Fibroblast of skin of right quadriceps (primary cell): ENCODE results near the gene TRIB2.

Source experiments
- DNase-seq: peaks from one replicate; pipeline ENCODE4 v3.0.0-alpha.2; 2013

Gene TRIB2

GRCh38 chr2:12701786-12702167, 15.0 kb upstream of the TRIB2 start:
- DNase-seq: no peak

- peak; percentile 91 for DNase-seq
These were observed 14.3 kb upstream of the TRIB2 start for GRCh38 chr2:12702168-12703121.

- DNase-seq: no peak
These were observed 12.4 kb upstream of the TRIB2 start for GRCh38 chr2:12704378-12704777.

DNA sequence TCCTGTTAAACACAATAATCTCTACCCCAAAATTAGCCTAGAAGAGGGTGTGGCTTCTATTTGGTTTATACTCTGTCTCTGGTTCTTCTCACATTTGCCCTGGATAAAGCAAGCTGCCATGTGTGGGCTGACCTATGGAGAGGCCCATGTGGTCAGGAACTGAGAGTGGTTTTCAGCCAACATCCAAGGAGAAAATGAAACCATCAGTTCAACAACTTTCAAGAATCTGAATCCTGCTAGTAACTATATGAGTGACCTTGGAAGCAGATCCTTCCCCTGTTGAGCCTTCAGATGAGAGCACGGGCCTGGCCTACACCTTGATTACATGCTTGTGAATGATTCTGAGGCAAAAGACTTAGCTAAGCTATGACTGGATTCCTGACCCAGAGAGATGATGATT, 11.5 kb upstream of the TRIB2 start:
- no peak for DNase-seq

- no peak for DNase-seq
These were observed 11.0 kb upstream of the TRIB2 start for GRCh38 chr2:12705742-12706141.

DNA sequence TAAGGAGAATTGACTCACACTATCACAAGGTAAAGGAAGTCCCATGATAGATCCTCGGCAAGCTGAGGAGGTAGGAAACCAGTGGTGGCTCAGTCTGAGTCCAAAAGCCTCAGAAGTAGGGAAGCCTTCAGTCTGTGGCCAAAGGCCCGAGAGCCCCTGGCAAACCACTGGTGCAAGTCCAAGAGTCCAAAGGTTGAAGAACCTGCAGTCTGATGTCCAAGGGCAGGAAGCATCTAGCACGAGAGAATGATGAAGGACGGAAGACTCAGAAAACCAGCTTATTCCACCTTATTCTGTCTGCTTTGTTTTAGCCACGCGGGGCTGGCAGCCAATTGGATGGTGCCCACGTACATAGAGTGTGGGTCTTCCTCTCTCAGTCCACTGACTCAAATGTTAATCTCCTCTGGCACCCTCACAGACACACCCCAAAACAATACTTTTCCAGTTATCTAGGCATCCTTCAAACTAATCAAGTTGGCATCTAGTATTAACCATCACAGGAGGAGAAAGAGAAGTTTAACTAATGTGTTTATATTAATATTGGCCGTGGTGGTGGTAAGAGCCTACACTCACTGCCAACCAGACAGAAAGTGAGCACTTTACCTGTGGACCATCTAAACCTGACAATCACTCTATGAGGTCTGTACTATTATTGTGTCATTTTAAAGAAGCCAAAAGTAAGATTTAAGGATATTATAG, 8.1 kb upstream of the TRIB2 start:
- no peak for DNase-seq

- DNase-seq: no peak
These were observed 7.6 kb upstream of the TRIB2 start for GRCh38 chr2:12709207-12709522.

DNA sequence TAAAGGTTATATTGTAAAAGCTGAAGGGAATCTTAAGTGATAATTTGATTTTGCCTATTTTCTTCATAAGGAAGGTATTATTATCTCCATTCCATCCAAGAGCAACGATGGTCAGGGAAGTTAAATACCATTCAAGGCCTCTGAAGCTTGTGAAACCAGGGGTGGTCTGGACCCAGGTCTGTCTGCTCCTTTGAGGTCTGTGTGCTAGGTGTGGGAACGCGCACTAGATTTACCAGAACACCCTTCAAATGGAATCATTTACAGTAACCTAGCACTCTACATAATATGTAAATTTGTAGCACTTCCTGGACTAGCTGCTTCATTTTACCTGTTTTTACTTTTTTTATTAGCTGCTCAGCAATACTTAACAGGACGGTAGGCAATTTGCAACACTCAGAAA, 6.4 kb upstream of the TRIB2 start:
- no peak for DNase-seq

GRCh38 chr2:12711339-12711738, 5.4 kb upstream of the TRIB2 start:
- no peak for DNase-seq

DNA sequence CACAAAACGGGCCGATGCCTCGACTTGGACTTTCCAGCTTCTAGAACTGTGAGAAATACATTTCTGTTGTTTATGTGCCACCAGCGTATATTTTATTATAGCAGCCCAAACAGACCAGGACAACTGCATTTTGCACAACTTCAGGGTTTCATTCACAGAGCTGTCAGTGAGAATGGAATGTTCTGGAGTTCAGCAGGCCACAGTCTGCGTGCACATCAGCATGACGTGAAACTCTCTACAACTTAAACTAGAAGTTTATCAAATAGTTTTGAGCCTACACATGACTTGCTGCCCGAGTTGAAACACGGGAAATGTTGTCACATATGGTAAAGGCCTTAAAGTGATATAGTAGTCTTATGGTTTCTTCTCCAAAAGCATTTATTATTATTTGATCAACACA, 3.9 kb upstream of the TRIB2 start:
- peak; percentile 50 for DNase-seq

DNA sequence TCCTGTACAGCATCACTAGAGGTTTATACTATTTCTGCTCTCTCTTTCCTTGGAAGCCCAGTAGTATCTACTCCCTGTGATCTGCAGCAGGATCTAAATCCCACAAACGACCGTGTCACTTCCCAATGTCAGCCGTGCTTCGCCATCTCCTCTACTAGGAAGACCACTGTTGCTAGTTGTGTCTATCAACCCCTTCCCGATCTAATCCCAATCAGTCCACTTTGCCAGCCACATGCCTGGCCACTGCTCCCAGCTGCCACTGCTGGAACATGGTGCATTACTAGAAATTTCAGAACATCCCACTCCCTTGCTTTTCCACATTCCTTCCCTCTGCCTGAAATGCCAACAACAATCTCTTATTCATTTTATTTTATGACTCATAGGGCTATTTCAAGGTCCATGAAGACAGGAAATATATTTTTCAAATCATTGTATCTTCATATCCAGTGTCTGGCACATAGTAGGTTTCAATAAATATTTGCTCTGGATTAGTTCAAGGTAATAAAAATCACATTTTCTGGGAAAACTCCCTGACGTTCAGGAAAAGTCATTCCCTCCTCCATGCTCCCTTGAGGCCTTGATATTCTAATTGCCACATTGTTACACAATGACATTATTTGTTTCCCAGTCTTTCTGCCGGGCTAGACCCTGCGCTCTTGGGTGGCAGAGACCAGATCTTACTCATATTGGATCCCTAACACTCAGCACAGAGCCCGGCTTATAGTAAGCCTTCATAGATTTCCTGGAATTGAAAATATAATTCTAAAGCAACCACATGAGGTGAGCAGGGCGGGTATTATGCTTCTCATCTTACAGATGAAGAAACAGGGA, 2.1 kb upstream of the TRIB2 start:
- peak; percentile 73 for DNase-seq

- DNase-seq: no peak
These were observed 1.3 kb upstream of the TRIB2 start for GRCh38 chr2:12715258-12716031.

- peak; percentile 71 for DNase-seq
These were observed 779 bp upstream of the TRIB2 start for GRCh38 chr2:12716032-12716281.

DNA sequence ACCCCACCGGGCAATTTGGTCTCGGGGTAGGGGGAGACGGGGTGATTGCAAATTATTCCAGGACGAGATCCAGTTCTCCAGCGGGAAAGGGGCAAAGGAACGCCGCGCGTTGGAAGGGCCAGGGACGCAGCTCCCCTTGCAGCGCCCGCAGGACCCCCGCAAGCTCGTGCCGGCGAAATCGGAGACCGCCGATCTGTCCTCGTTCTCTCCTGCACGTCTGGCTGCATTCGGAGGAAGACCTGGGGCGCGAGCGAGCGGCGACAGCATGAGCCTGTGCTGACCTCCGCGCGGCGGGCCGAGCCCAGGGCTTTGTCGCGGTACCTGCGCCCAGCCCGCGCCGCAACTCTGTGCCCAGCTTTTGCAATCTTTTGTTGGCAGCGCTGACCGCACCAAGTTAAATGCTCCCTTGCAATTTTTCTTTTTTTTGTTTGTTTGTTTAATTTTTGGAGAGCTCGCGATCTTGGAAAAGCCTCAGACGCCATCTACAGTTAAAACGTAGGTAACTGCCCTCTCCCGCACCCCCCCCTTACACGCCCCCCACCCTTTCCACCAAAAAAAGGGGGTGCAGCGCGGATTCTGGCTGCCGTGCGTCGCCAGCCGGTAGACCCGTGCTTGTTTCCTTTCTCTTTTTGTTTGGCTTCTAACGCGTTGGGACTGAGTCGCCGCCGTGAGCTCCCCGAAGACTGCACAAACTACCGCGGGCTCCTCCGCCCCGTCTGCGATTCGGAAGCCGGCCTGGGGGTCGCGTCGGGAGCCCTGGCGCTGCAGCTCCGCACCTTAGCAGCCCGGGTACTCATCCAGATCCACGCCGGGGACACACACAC, 667 bp downstream of the TRIB2 start:
- peak; percentile 67 for DNase-seq

DNA sequence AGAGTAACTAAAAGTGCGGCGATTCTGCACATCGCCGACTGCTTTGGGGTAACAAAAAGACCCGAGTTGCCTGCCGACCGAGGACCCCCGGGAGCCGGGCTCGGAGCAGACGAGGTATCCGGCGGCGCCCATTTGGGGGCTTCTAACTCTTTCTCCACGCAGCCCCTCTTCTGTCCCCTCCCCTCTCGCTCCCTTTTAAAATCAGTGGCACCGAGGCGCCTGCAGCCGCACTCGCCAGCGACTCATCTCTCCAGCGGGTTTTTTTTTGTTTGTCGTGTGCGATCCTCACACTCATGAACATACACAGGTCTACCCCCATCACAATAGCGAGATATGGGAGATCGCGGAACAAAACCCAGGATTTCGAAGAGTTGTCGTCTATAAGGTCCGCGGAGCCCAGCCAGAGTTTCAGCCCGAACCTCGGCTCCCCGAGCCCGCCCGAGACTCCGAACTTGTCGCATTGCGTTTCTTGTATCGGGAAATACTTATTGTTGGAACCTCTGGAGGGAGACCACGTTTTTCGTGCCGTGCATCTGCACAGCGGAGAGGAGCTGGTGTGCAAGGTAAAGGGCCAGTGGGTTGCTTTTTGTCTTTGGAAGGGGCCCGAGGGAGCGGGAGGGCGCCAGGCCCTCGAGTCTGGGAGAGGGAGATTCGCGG, 1.4 kb downstream of the TRIB2 start:
- DNase-seq: peak; percentile 42

GRCh38 chr2:12718711-12719399, 2.1 kb downstream of the TRIB2 start:
- DNase-seq: no peak

DNA sequence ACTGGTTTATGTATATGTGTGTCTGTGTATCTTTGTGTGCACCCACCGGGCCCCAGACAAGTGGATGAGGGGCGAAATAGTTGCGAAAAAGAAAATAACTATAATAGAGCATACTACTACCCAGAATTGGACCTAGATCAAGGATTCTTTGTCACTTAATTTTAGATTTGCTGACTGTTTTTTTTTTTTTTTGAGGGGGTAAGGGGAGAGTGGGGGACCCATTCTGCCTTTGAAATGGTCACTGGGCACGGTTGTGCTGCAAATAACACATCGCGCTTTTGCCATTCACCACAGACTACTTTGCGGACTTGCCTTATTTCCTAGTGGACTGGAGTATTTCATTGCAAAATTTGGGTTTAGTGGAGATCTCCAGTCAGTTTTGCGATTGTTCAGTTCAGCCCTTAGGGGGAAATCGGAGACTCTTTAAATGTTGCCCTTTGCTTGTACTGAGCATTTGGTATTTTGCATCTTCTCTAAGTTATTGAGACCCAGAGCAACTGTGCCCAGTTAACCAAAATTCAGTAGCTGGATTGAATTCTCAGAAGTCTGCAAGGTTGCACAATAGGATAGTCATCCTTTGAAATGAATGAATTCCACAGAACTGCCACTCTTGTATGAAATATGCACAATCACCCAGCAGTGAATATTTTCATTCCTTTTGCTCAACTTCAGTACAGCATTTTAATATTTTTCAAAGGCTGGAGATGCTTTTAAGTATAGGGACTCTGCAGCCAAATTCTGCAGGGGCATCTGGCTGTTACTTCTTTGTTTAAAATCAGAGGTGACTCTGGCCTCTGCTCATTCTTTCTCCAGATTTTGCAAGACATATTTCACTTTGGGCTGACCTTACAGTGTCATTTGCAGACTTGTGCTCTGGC, 2.9 kb downstream of the TRIB2 start:
- DNase-seq: peak; percentile 81

DNA sequence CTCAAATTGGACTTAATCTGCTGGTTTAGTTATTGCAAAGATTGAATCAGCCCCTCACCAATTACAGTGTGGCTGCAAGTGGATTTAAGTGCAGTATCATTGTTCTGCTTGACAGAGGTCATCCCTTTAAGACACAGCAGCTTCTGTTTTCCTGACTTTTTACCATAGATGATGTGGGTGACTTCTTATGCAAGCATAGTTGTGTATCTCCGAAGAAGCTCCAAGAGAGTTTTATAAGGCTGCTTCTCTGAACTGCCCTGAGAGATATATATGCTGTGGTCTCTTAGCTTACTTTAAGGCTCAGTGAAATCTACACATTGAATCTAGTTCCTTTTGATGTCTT, 3.5 kb downstream of the TRIB2 start:
- DNase-seq: no peak

GRCh38 chr2:12720754-12721378, 4.1 kb downstream of the TRIB2 start:
- no peak for DNase-seq
